Measurements from ENCODE around the gene NID1. TPM values are rescaled to one million over a fixed set of nuclear protein-coding genes. Genes with fewer than 3 reads are reported as not detected.

Gene NID1
- total RNA-seq, 1 donor from 2014 or later: 73.0 TPM

- Mint-ChIP-seq H3K27ac (ENCODE audit: unreplicated experiment) (peak overlapping the region; percentile 99), H3K4me1 (ENCODE audit: low read depth, unreplicated experiment) (peaks cover 28% of the 10 kb centered on the region), H3K36me3 (ENCODE audit: low read depth, unreplicated experiment) (no peaks in the 10 kb centered on the region), H3K4me3 (ENCODE audit: unreplicated experiment) (peak overlapping the region; percentile 54), H3K9me3 (ENCODE audit: unreplicated experiment) (no peaks in the 10 kb centered on the region), H3K27me3 (ENCODE audit: low read depth, unreplicated experiment) (no peaks in the 10 kb centered on the region)
- no peak for TF ChIP-seq EZH2 (IDR thresholded peaks at IDR 0.05; ENCODE audit: insufficient read depth, low read length)
- TF ChIP-seq, protein P1, sequence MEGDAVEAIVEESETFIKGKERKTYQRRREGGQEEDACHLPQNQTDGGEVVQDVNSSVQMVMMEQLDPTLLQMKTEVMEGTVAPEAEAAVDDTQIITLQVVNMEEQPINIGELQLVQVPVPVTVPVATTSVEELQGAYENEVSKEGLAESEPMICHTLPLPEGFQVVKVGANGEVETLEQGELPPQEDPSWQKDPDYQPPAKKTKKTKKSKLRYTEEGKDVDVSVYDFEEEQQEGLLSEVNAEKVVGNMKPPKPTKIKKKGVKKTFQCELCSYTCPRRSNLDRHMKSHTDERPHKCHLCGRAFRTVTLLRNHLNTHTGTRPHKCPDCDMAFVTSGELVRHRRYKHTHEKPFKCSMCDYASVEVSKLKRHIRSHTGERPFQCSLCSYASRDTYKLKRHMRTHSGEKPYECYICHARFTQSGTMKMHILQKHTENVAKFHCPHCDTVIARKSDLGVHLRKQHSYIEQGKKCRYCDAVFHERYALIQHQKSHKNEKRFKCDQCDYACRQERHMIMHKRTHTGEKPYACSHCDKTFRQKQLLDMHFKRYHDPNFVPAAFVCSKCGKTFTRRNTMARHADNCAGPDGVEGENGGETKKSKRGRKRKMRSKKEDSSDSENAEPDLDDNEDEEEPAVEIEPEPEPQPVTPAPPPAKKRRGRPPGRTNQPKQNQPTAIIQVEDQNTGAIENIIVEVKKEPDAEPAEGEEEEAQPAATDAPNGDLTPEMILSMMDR (IDR thresholded peaks at IDR 0.05; ENCODE audit: insufficient read depth, low read depth, low read length): no peak
- FAIRE-seq (no peak), DNase-seq (ENCODE audit: low read depth) (no peak)
- no peak overlapping the region for H3K4me2 ChIP-seq (ENCODE audit: low read length)
- H3K4me1 ChIP-seq (ENCODE audit: insufficient read depth, low read length): peaks cover 9% of the 10 kb centered on the region
- no peaks in the 10 kb centered on the region for H3K79me2 ChIP-seq (ENCODE audit: insufficient read depth, low read length)
- peaks cover 9% of the 10 kb centered on the region for H3K9me3 ChIP-seq (ENCODE audit: insufficient read depth, low read depth, low read length)
- H4K20me1 ChIP-seq (ENCODE audit: insufficient read depth, low read length): no peaks in the 10 kb centered on the region
- no peak overlapping the region for H3K9ac ChIP-seq (ENCODE audit: low read length)
- no peak overlapping the region for H3K4me3 ChIP-seq (ENCODE audit: insufficient read depth, low read depth, low read length)
- H3K27ac ChIP-seq (ENCODE audit: low read depth, low read length): no peak overlapping the region
- H2AFZ ChIP-seq (ENCODE audit: low read depth, low read length): no peak overlapping the region
- H3K27me3 ChIP-seq (ENCODE audit: insufficient read depth, low read length): no peaks in the 10 kb centered on the region
- H3K36me3 ChIP-seq (ENCODE audit: insufficient read depth, low read length): no peaks in the 10 kb centered on the region
Measured at GRCh38 chr1:235952950-235953615, 111.8 kb downstream of the NID1 start.

- peaks cover 9% of the 10 kb centered on the region for H3K4me1 ChIP-seq (ENCODE audit: insufficient read depth, low read length)
- H3K4me3 Mint-ChIP-seq (ENCODE audit: unreplicated experiment): no peak overlapping the region
- FAIRE-seq: no peak
Measured at GRCh38 chr1:235951661-235952060, 113.2 kb downstream of the NID1 start.

More at GRCh38 chr1:235951661-235952060, 113.2 kb downstream of the NID1 start:
- H3K4me1 Mint-ChIP-seq (ENCODE audit: low read depth, unreplicated experiment): peaks cover 35% of the 10 kb centered on the region
- TF ChIP-seq, protein P1 (IDR thresholded peaks at IDR 0.05; ENCODE audit: insufficient read depth, low read depth, low read length): no peak
- TF ChIP-seq EZH2 (IDR thresholded peaks at IDR 0.05; ENCODE audit: insufficient read depth, low read length): no peak
- Histone ChIP-seq H3K4me3 (ENCODE audit: insufficient read depth, low read depth, low read length) (no peak overlapping the region), H3K36me3 (ENCODE audit: insufficient read depth, low read length) (no peaks in the 10 kb centered on the region), H3K27ac (ENCODE audit: low read depth, low read length) (no peak overlapping the region), H3K4me2 (ENCODE audit: low read length) (no peak overlapping the region), H2AFZ (ENCODE audit: low read depth, low read length) (no peak overlapping the region), H4K20me1 (ENCODE audit: insufficient read depth, low read length) (no peaks in the 10 kb centered on the region), H3K9me3 (ENCODE audit: insufficient read depth, low read depth, low read length) (peaks cover 9% of the 10 kb centered on the region), H3K27me3 (ENCODE audit: insufficient read depth, low read length) (no peaks in the 10 kb centered on the region), H3K79me2 (ENCODE audit: insufficient read depth, low read length) (no peaks in the 10 kb centered on the region), H3K9ac (ENCODE audit: low read length) (no peak overlapping the region)
- no peaks in the 10 kb centered on the region for H3K36me3 Mint-ChIP-seq (ENCODE audit: low read depth, unreplicated experiment)
- no peak for DNase-seq (ENCODE audit: low read depth)
- no peaks in the 10 kb centered on the region for H3K9me3 Mint-ChIP-seq (ENCODE audit: unreplicated experiment)
- no peaks in the 10 kb centered on the region for H3K27me3 Mint-ChIP-seq (ENCODE audit: low read depth, unreplicated experiment)
- H3K27ac Mint-ChIP-seq (ENCODE audit: unreplicated experiment): no peak overlapping the region

Data from astrocyte (in vitro differentiated cells and primary cell).